IPS-18a (cell line): ENCODE results near the gene TMEM119.
"Not testable (repeated sequence)": the region's sequence is repeated elsewhere in the genome, so short reads cannot be mapped to it uniquely, and the experiment has no call there.

Experiments used
- H3K27ac ChIP-seq: one replicate; pipeline ENCODE4 v1.5.1; 2013; ENCODE audit warnings: low read length
- H3K27me3 ChIP-seq: one replicate; pipeline ENCODE4 v1.6.1; 2013; ENCODE audit warnings: mild to moderate bottlenecking, low read length; ENCODE audit not compliant: control insufficient read depth, insufficient read depth
- H3K36me3 ChIP-seq: one replicate; pipeline ENCODE4 v1.6.1; 2013; ENCODE audit warnings: low read depth, low read length; ENCODE audit not compliant: control insufficient read depth
- H3K4me1 ChIP-seq: one replicate; pipeline ENCODE4 v1.6.1; 2013; ENCODE audit warnings: low read depth, low read length; ENCODE audit not compliant: control insufficient read depth
- H3K4me3 ChIP-seq: one replicate; pipeline ENCODE4 v1.5.1; 2013; ENCODE audit warnings: low read length
- H3K9ac ChIP-seq: one replicate; pipeline ENCODE4 v1.6.1; 2013; ENCODE audit warnings: mild to moderate bottlenecking, low read length, moderate library complexity
- H3K9me3 ChIP-seq: one replicate; pipeline ENCODE4 v1.6.1; 2013; ENCODE audit warnings: low read depth, low read length; ENCODE audit not compliant: control insufficient read depth

TMEM119 gene

DNA sequence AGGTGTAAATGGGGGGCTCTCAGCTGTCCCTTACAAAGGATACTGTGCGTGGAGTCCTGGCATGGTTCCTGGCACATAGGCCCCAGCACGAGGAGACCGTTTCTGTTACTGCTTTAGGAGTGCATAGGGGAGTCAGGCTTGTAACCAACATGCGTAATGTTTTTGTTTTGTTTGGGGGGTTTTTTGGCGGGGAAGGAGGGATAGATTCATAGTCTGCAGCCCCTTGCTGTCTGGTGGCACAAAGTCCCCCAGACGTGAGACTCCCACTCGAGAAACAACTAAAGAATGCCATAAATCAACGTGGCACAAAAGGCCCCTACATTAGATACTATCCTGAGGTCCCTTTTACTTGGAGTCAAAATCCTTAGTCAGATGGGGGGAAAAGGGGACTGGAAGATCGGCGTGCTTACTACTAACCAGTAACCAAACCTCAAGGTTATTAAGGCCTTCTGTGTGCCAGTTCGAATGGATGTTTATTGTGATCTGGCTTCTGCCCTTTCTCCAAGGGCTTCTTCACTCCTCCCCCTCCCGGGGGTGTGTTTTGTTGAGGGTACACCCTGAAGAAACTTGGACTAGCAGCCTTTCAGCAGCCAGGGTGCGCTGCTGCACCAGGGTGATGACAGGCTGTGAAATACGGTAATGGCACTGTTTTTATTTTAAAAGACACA, 34.6 kb downstream of the TMEM119 start:
- Histone ChIP-seq H3K27me3 (no peaks in the 10 kb centered on the region), H3K4me3 (peak overlapping the region; percentile 93), H3K4me1 (peaks cover 13% of the 10 kb centered on the region), H3K27ac (no peak overlapping the region), H3K9me3 (no peaks in the 10 kb centered on the region), H3K36me3 (peaks cover 42% of the 10 kb centered on the region), H3K9ac (peak overlapping the region; percentile 62)

DNA sequence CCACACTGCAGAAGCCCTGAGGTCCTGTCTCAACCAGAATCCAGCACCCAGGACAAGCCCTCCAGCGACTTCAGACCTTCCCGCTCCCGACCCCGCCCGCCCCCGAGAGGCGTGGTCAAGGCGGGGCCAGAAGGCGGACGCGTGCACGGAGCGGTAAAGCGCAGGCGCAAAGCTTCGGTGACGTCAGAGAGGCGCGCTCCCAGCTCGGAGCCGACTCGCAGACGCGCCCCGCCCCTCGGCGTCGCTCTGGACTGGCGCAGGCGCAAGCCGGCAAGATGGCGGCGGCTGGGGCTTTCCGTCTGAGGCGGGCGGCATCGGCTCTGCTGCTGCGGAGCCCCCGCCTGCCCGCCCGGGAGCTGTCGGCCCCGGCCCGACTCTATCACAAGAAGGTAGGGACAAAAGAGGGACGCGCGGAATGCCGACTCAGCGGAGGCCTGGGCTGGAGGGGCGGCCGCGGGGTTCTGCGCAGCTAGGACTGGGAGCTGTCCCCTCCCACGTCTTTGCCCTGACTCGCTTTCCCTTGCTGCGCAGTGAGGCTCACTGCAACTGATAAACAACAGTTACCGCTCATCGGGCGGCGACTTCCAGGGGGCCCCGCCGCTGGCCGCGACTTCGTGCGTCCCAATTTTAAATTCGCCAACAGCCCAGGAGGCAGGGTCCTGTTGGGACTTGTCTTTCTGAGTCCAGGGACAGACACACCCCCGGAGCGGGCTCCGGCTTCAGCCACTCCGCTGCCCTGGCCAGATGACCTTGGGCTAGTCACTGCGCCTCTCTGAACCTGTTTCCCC, 35.3 kb downstream of the TMEM119 start, which contains the start of gene ISCU:
ISCU (plus strand) TSS at position 249 of the 788 bp plus-strand sequence; CDS start at position 276, 27 bp downstream.
- peak within 1 kb of the TSS; percentile 93 for H3K4me3 ChIP-seq
- H3K9ac ChIP-seq = peak within 1 kb of the TSS; percentile 90
- H3K36me3 ChIP-seq = peaks cover 36% of the 10 kb centered on the region
- H3K4me1 ChIP-seq = peaks cover 13% of the 10 kb centered on the region
- H3K9me3 ChIP-seq = no peaks in the 10 kb centered on the region
- H3K27ac ChIP-seq = peak within 1 kb of the TSS; percentile 97
- no peaks in the 10 kb centered on the region for H3K27me3 ChIP-seq

DNA sequence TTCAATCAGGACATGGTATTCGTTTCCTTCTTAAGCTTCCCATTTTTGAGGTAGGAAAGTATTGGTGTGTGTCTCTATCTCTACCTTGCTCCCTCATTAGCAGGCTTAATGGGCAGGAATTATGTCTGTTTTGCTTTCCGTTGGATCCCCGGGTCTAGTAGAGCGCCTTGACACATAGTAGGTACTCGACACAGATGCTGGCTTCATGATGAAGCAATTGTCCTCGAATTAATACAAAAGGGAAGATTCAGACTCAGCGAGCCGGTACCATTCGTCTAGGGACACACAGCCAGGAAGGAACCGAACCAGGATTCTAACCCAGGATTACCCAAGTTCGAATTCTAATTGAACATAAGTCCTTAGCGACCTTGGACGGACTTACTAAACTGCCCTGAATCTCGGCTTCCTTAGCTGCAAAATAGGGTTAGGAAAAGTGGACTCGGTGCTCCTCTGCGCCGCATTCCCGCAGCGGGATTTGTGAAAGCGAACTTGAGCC, 36.0 kb downstream of the TMEM119 start:
- Histone ChIP-seq H3K27me3 (no peaks in the 10 kb centered on the region), H3K36me3 (peaks cover 33% of the 10 kb centered on the region), H3K4me3 (peak overlapping the region; percentile 93), H3K4me1 (peaks cover 13% of the 10 kb centered on the region), H3K9ac (peak overlapping the region; percentile 90), H3K9me3 (no peaks in the 10 kb centered on the region), H3K27ac (peak overlapping the region; percentile 97)

DNA sequence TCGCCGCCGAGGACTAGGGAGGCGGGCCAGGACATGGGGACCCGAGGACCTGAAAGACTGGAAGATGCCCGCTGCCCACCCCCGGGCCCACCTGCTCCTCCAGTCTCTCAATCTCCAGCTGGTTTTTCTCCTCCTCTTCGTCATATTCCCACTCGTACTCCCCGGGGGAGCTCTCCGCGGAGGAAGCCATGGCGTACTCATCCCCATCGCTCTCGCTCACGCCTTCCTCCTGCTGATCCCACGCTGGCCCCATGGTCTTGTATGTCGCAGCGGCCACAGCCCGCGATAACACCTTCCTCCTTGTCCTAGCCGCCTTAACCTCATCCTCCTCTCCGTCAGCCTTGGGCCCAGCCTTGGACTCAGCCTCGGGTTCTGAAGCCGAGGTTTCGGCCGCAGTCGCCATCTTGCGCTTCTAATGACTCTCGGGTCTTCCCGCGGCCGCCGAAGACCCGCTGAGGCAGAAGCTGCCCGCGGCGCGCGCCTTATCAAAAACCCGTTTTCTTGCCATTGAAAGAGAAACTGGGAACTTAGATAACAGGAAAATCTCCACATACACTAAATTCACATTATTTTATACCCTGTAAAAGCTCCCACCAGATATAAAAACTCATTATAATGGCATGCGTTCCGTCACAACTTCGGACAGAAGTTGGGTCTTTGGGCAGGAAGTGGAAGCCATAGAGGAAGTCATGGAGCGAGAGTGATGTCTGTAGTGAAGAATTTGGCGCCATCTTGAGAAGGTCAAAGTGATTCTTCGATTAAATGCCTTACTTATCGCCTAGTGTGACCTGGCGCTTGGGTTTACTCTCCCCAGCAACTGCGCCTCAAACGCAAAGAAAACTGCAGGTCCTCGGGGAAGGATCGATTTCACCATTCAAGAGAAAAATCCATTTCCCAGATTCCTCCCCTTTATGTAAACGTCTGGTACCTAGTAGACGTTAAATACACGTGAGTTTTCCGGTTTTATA, 36.8 kb downstream of the TMEM119 start, which contains the start of gene SART3:
SART3 (minus strand) TSS at position 422 of the 968 bp plus-strand sequence; CDS start at position 403, 19 bp downstream.
- H3K27me3 ChIP-seq = no peaks in the 10 kb centered on the region
- peak within 1 kb of the TSS; percentile 90 for H3K9ac ChIP-seq
- H3K36me3 ChIP-seq = peaks cover 30% of the 10 kb centered on the region
- no peaks in the 10 kb centered on the region for H3K9me3 ChIP-seq
- peak within 1 kb of the TSS; percentile 93 for H3K4me3 ChIP-seq
- peak within 1 kb of the TSS; percentile 97 for H3K27ac ChIP-seq
- H3K4me1 ChIP-seq = peaks cover 13% of the 10 kb centered on the region

DNA sequence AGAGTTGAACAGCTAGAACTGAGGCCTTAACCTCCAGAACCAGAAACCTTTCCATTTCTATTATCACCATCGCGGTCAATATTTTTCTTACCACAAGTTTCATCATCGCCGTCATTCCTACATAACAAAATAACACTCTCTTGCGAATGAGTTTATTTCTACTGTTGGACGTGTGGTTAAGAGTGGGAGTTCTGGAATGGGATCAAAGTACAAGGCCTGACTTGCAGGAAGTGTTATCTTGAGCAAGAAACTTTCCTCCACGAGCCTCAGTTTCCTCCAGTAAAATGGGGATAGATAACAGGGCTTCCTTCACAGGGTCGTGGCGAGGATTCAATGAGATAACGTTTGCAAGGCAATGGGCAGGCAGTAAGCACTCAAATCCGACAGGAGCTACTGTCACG, 37.6 kb downstream of the TMEM119 start:
- Histone ChIP-seq H3K27me3 (no peaks in the 10 kb centered on the region), H3K9me3 (no peaks in the 10 kb centered on the region), H3K4me3 (peak overlapping the region; percentile 93), H3K27ac (peak overlapping the region; percentile 97), H3K9ac (peak overlapping the region; percentile 90), H3K36me3 (peaks cover 23% of the 10 kb centered on the region), H3K4me1 (peaks cover 13% of the 10 kb centered on the region)

DNA sequence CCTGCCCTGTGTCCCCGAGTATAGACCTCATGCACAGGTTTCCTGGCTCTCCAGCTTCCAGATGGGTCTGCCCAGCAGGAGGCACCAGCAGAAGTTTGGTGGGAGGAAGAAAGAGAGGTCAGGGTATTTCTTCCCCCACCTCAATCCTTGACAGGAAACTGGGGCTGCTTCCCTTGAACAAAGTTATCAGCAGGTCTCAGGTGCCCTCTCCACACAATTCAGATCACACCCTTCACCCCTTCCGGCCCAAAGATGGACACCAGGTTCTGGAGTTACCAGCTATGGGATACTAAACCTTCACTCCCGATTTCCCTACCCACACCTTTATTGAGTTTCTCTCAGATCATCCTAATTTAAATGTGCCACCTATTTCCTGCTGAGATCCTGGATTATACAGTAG, 38.1 kb downstream of the TMEM119 start:
- H3K9me3 ChIP-seq = no peaks in the 10 kb centered on the region
- H3K36me3 ChIP-seq = peaks cover 17% of the 10 kb centered on the region
- H3K27ac ChIP-seq = no peak overlapping the region
- no peaks in the 10 kb centered on the region for H3K27me3 ChIP-seq
- peaks cover 13% of the 10 kb centered on the region for H3K4me1 ChIP-seq
- H3K9ac ChIP-seq = peak overlapping the region; percentile 90
- peak overlapping the region; percentile 93 for H3K4me3 ChIP-seq

DNA sequence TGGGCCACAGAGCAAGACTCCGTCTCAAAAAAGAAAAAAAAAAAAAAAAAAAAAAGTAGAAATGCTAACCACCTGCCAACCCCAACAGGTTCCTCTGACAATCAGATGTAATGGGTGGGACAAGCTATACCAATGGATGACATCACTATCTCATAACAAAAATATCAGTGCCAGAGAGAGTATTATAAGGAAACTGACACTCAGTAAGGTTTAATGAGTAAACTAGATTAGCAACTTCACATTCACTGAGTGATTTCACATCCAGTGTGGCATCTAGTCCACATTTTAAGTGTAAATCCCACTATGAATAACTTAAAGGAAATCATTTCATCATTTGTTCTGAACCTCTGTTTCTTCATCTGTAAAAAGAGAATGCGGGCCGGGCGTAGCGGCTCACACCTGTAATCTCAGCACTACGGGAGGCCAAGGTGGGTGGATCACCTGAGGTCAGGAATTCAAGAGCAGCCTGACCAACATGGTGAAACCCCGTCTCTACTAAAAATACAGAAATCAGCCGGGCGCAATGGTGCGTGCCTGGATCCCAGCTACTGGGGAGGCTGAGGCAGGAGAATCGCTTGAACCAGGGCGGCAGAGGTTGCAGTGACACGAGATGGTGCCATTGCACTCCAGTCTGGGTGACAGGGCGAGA, 38.8 kb downstream of the TMEM119 start:
- H3K27ac ChIP-seq = no peak overlapping the region
- no peak overlapping the region for H3K9ac ChIP-seq
- H3K4me1 ChIP-seq = peaks cover 13% of the 10 kb centered on the region
- no peaks in the 10 kb centered on the region for H3K27me3 ChIP-seq
- no peak overlapping the region for H3K4me3 ChIP-seq
- peaks cover 11% of the 10 kb centered on the region for H3K36me3 ChIP-seq
- no peaks in the 10 kb centered on the region for H3K9me3 ChIP-seq

DNA sequence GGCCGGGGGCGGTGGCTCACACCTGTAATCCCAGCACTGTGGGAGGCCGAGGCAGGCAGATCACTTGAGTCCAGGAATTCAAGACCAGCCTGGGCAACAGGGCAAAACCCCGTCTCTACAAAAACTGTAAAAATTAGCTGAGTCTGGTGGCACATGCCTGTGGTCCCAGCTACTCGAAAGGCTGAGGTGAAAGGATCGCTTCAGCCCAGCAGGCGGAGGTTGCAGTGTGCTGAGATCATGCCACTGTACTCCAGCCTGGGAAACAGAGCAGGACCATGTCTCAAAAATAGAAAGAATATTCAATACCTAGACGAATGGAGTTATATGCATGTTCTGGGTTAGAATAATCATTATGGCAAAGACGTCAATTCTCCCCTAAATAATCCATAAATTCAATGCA, 42.5 kb downstream of the TMEM119 start:
- H3K27ac ChIP-seq, H3K4me3 ChIP-seq, H3K9ac ChIP-seq, H3K27me3 ChIP-seq, H3K9me3 ChIP-seq: not testable (repeated sequence)
- H3K36me3 ChIP-seq = peaks cover 10% of the 10 kb centered on the region
- peaks cover 13% of the 10 kb centered on the region for H3K4me1 ChIP-seq

DNA sequence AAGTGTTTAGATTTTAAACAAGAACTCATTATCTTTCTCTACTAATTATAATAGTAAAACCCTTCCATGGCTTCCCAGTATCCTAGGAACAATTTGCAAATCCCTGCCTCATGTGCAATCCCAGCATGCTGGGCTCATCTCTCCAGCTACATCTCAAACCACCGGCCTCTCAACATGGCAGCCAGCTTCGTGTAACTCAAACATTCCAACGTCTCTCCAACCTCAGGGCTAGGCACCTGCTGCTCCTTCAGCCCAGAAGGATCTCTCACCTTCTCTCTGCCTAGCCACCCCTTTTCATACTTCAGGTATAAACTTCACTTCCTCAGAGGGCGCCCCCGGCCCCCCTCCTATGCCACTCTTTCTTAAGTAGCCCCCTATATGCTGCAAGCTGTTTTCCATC, 44.1 kb downstream of the TMEM119 start:
- Histone ChIP-seq H3K36me3 (peaks cover 21% of the 10 kb centered on the region), H3K27ac (no peak overlapping the region), H3K27me3 (no peaks in the 10 kb centered on the region), H3K9me3 (no peaks in the 10 kb centered on the region), H3K4me1 (no peaks in the 10 kb centered on the region), H3K4me3 (no peak overlapping the region), H3K9ac (no peak overlapping the region)

DNA sequence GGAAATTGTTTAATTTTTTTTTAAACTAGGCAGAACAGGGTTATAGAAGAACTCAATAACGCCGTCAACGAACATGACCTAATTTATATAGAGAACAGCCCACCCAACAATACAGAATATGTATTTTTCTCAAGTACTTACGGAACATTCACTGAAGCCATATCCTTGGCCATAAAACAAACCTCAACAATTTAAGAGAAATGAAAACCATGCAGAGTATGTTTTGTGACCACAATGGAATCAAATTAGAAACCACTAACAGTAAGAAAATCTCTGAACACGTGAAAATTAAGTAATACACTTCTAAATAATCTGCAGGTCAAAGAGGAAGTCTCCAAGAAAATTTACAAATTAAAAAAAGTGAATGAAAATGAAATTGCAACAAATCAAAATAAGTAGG, 46.3 kb downstream of the TMEM119 start:
- Histone ChIP-seq H3K36me3 (peaks cover 35% of the 10 kb centered on the region), H3K27ac (no peak overlapping the region), H3K27me3 (no peaks in the 10 kb centered on the region), H3K4me3 (no peak overlapping the region), H3K4me1 (no peaks in the 10 kb centered on the region), H3K9me3 (no peaks in the 10 kb centered on the region), H3K9ac (no peak overlapping the region)
